Pancreas (tissue), 10 donors: ENCODE measurements around the gene SND1. TPM values are rescaled to one million over a fixed set of nuclear protein-coding genes. Genes with fewer than 3 reads are reported as not detected.

Experiments
- ATAC-seq, 4 donors: fragments of 200-7000 bp; cut with Tn5 transposase; one replicate each; pipeline versions ENCODE4 v1.8.0 to v1.9.1; 2020; ENCODE audit warnings: mild to moderate bottlenecking in 4 of 4, moderate library complexity in 4 of 4
- DNase-seq, 6 donors: peaks; one replicate each; pipeline ENCODE4 v3.0.0-alpha.2; 2020
- FAIRE-seq: peaks from 2 replicates; lab custom pipeline; 2012; peaks lifted over from hg19 to GRCh38; lab: Jason Lieb, UNC
- H3K27ac ChIP-seq, 4 donors: fragments of 200-600 bp; sonication (generic); 1 replicate in 3 of 4; 2 replicates in 1 of 4; pipeline versions ENCODE4 v1.5.0 to v1.8.0; 2020
- H3K27me3 ChIP-seq, 4 donors: fragments of 200-600 bp; one replicate each; pipeline ENCODE4 v1.8.0; 2021
- H3K36me3 ChIP-seq, 3 donors: fragments of 200-600 bp; sonication (generic) in 1 of 3; one replicate each; pipeline versions ENCODE4 v1.5.0 to v1.8.0; 2020 to 2021
- H3K4me1 ChIP-seq, 3 donors: fragments of 200-600 bp; one replicate each; pipeline ENCODE4 v1.8.0; 2021
- H3K4me3 ChIP-seq, 4 donors: fragments of 200-600 bp; sonication (generic) in 2 of 4; one replicate each; pipeline versions ENCODE4 v1.5.0 to v1.8.0; 2020 to 2021
- H3K9me3 ChIP-seq, 4 donors: fragments of 200-600 bp; one replicate each; pipeline ENCODE4 v1.8.0; 2021
- WGBS, 2 donors: extraction: QIAGEN DNeasy Blood & Tissue Kit; methylation state at CpG; one replicate each; pipeline ENCODE4 v1.1.7; 2013; 5-methylcytosine and 5-hydroxymethylcytosine counted together
- intact Hi-C, 3 donors: fragments of 100-400 bp; cut with DNase I; formaldehyde crosslinking; loops; one replicate each; pipeline versions ENCODE4 v1.11.1 to v1.14.2; 2022
- polyA plus RNA-seq, 2 donors: library from polyadenylated mRNA; stranded (reverse); fragments of 200-250 nt; gene quantifications; one replicate each; pipeline ENCODE4 v1.2.3, GENCODE V29; 2013
- total RNA-seq, 6 donors: library from RNA; stranded (reverse); fragmentation: NEBNext Ultra II Directional in 4 of 6; extraction: Animal tissue kit (Norgen Biotek cat#: 25700) in 4 of 6; gene quantifications; one replicate each; pipeline versions ENCODE4 v1.2.1 to v1.2.4, GENCODE V29; 2021 to 2023
- TF ChIP-seq, protein P1 (sequence below), 4 donors: fragments of 200-600 bp; sonication (generic) in 3 of 4; IDR thresholded peaks; one replicate each; pipeline versions ENCODE4 v1.5.0 to v1.8.0; 2021; ENCODE audit warnings: antibody characterized with exemption in 4 of 4
- donor health status: healthy with polysubstance abuse.
- donor health status: DM: no; HTN: no; CAD: no; lungs with moderate emphysema.
- donor health status: DM: no; HTN: no; CAD: no.
- donor health status: control.
- donor health status: control.
- donor health status: Bipolar disorder and iron deficiency.
- donor health status: DM: yes; HTN: yes; CAD: no.
- donor health status: DM: no; HTN: no; CAD: no.
- donor health status: DM: no; HTN: no; CAD: no.
- donor health status: DM: yes; HTN: yes; CAD: no.

The SND1 gene
- total and polyA plus RNA-seq, 8 donors = 84.1 to 308 (median 225) TPM

DNA sequence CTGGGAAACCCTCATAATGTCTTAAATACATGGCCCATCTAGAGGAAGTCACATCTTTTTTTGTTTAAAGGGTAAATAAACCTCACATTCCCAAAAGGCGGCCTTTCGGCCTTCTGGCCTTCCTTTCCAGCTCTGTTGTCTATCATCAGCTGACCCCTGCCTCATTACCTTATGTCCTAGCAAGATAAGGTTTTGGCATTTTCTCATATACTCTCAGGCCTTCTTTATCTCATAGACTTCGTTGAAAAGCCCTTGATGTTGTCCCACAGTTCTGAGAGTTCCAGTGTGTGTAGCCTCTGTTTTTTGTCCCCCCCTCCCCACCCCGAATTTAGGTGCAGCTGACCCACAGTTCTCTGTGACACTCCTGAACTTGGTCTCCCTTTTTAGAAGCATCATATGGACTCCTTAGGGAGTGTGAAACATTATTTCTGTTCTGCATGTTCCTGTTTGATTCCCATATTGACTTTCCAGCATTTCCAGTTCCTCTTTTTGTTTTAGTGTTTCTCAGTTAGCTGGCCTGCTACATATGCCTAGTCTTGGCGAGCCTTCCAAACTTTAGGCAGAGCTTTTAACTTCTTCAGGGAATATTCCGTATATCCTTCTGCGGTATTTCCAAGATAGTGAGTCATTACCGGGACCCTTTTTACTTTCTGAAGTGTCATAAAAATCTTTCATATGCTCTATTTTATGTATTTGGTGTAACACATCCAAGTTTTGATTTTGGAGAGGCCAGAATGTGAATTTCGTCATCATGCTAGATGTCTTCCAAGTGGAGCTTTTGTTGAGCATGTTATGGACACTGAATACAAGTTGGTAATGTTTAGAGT, 240.7 kb downstream of the SND1 start:
- FAIRE-seq (no peak), DNase-seq (no peak), ATAC-seq (no peak)
- Histone ChIP-seq H3K9me3 (no peaks in the 10 kb centered on the region), H3K27me3 (no peaks in the 10 kb centered on the region), H3K36me3 (peaks cover 0 to 10% (median 0%) of the 10 kb centered on the region in 3 donors), H3K4me3 (no peak overlapping the region), H3K4me1 (peaks cover 0 to 16% (median 0%) of the 10 kb centered on the region in 3 donors), H3K27ac (no peak overlapping the region)
- WGBS, 2 donors = 84 to 88% methylated on average over 9 of the region's 9 CpGs
- TF ChIP-seq, protein P1, sequence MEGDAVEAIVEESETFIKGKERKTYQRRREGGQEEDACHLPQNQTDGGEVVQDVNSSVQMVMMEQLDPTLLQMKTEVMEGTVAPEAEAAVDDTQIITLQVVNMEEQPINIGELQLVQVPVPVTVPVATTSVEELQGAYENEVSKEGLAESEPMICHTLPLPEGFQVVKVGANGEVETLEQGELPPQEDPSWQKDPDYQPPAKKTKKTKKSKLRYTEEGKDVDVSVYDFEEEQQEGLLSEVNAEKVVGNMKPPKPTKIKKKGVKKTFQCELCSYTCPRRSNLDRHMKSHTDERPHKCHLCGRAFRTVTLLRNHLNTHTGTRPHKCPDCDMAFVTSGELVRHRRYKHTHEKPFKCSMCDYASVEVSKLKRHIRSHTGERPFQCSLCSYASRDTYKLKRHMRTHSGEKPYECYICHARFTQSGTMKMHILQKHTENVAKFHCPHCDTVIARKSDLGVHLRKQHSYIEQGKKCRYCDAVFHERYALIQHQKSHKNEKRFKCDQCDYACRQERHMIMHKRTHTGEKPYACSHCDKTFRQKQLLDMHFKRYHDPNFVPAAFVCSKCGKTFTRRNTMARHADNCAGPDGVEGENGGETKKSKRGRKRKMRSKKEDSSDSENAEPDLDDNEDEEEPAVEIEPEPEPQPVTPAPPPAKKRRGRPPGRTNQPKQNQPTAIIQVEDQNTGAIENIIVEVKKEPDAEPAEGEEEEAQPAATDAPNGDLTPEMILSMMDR (IDR thresholded peaks at IDR 0.05) = no peak
- intact Hi-C loops = no loop called here

DNA sequence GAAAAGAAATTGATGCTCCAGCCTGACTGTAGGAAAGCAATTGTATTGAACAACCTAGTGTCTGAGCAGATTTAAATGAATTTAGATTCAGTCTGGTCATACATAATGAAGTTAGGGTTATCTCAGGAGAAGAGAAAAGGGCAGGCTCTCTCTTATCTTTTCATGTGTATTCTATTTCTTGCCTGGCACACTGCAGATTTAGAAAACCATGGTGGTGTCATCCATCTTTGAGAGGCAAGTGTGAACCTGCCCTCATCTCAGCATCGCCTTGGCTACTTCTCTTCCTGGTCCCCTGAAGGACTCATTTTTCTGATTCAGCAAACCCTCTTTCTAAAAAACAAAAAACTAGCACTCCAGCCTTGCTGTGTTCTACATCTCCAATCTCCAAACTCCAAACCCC, 241.6 kb downstream of the SND1 start:
- FAIRE-seq = no peak
- Histone ChIP-seq H3K4me1 (peaks cover 0 to 16% (median 0%) of the 10 kb centered on the region in 3 donors), H3K9me3 (no peaks in the 10 kb centered on the region), H3K4me3 (no peak overlapping the region), H3K36me3 (peaks cover 0 to 5% (median 0%) of the 10 kb centered on the region in 3 donors), H3K27ac (no peak overlapping the region), H3K27me3 (no peaks in the 10 kb centered on the region)
- intact Hi-C loops = no loop called here
- TF ChIP-seq, protein P1 (IDR thresholded peaks at IDR 0.05) = no peak
- no peak for ATAC-seq
- DNase-seq = no peak
- 93 to 100% methylated on average over 1 of the region's 1 CpG for WGBS, 2 donors

DNA sequence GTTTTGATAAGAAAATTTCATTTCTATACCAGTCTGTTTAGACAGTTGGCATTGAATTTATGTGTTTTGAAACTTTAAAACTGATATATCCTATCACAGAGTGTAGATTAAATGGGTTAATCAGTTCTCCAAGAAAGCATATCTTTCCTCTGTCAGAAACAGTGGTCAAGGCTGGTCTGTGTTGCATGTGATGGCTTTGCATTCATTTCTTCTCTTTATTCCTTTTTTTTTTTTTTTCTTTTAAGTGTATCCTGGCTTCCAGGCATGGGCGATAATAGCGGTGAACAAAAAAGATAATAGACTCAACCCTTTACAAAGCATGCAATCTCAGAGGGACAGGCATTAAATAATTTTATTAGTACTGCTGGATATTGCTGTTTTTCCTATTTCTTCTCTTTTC, 242.6 kb downstream of the SND1 start:
- no peaks in the 10 kb centered on the region for H3K9me3 ChIP-seq
- no peaks in the 10 kb centered on the region for H3K36me3 ChIP-seq
- H3K4me3 ChIP-seq = no peak overlapping the region
- TF ChIP-seq, protein P1 (IDR thresholded peaks at IDR 0.05) = no peak
- no peak overlapping the region for H3K27ac ChIP-seq
- ATAC-seq (no peak), DNase-seq (no peak), FAIRE-seq (no peak)
- H3K27me3 ChIP-seq = no peaks in the 10 kb centered on the region
- peaks cover 0 to 16% (median 0%) of the 10 kb centered on the region in 3 donors for H3K4me1 ChIP-seq
- intact Hi-C loops = no loop called here
- WGBS, 2 donors = 78 to 84% methylated on average over 2 of the region's 2 CpGs

DNA sequence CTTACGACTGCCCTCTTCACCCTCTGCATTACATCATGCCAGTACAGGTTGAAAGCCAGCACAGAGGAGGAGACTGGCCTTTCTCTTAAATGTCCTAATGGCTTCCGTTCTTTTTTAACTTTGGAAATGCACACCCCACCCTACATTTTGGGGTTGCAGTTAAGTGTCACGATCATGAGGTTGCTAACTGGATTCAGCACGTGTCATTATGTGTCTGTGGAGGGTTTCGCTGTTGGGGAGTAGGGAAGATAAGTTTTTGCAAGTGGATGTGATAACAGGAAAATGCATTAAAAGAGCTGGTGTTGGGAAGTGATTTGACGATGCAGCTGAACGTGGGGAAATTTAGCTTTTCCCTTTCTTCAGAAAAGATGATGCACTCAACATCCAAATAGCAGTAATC, 243.4 kb downstream of the SND1 start:
- no peak overlapping the region for H3K4me3 ChIP-seq
- no peak overlapping the region for H3K27ac ChIP-seq
- no peak for FAIRE-seq
- no peaks in the 10 kb centered on the region for H3K27me3 ChIP-seq
- intact Hi-C loops = no loop called here
- ATAC-seq = no peak
- TF ChIP-seq, protein P1 (IDR thresholded peaks at IDR 0.05) = no peak
- WGBS, 2 donors = 95 to 98% methylated on average over 7 of the region's 7 CpGs
- no peaks in the 10 kb centered on the region for H3K9me3 ChIP-seq
- DNase-seq = no peak
- H3K4me1 ChIP-seq = peaks cover 0 to 13% (median 0%) of the 10 kb centered on the region in 3 donors
- no peaks in the 10 kb centered on the region for H3K36me3 ChIP-seq

DNA sequence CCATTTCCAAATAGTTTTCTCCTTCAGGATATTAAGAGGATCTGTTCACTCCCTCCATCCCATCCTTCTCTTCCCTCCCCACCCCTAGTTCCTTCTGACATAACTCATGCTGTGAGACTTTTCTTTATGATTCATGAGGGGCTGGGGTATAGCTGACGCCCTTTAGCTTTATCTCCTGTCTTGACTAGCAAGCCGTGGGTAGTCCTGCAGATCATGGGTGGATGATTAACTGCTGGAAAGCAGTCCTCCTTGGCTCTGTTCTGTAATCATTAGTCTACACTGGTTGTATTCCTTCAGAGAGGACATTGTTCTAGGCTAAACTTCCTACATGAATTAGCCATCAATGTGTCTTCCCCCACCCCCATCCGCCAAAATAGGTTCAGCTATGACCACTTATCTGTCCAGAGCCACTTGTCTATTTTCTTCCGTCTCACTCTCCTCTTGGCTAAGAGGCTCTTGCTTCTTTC, 243.9 kb downstream of the SND1 start:
- H3K4me3 ChIP-seq = no peak overlapping the region
- no peak overlapping the region for H3K27ac ChIP-seq
- DNase-seq = no peak
- intact Hi-C loops = no loop called here
- FAIRE-seq = no peak
- H3K27me3 ChIP-seq = no peaks in the 10 kb centered on the region
- no peaks in the 10 kb centered on the region for H3K36me3 ChIP-seq
- TF ChIP-seq, protein P1 (IDR thresholded peaks at IDR 0.05) = no peak
- peaks cover 0 to 13% (median 0%) of the 10 kb centered on the region in 3 donors for H3K4me1 ChIP-seq
- no peaks in the 10 kb centered on the region for H3K9me3 ChIP-seq
- ATAC-seq = no peak
- 58 to 66% methylated on average over 4 of the region's 4 CpGs for WGBS, 2 donors
